Measurements from ENCODE around the gene TEAD3. TPM values are rescaled to one million over a fixed set of nuclear protein-coding genes. Genes with fewer than 3 reads are reported as not detected.
A peak's percentile ranks its signal among the peaks of the same experiment; 100 is the strongest.

TEAD3 gene
- total RNA-seq, 1 donor = 11.2 TPM

GRCh38 chr6:35432291-35432690 is 64.6 kb downstream of the TEAD3 start:
- Histone ChIP-seq H2AFZ (ENCODE audit: low read length) (no peak overlapping the region), H3K4me1 (ENCODE audit: insufficient read depth, low read length) (peaks cover 15% of the 10 kb centered on the region), H3K4me2 (ENCODE audit: insufficient read depth, low read length) (no peak overlapping the region), H3K27me3 (ENCODE audit: insufficient read depth, low read length) (no peaks in the 10 kb centered on the region), H4K20me1 (ENCODE audit: insufficient read depth, low read length) (no peaks in the 10 kb centered on the region), H3K9me3 (ENCODE audit: low read depth, low read length) (peaks cover 4% of the 10 kb centered on the region), H3K4me3 (ENCODE audit: insufficient read depth, low read length) (no peak overlapping the region), H3K79me2 (ENCODE audit: insufficient read depth, low read length) (no peaks in the 10 kb centered on the region), H3K27ac (ENCODE audit: low read depth, low read length) (no peak overlapping the region), H3K36me3 (ENCODE audit: insufficient read depth, low read length) (peaks cover 9% of the 10 kb centered on the region)
- DNase-seq (ENCODE audit: insufficient read length, low spot score, missing footprints) = no peak
- no peak for TF ChIP-seq CTCF (IDR thresholded peaks at IDR 0.05; ENCODE audit: extremely low read depth, low read depth, low read length)

GRCh38 chr6:35429463-35429862 is 67.4 kb downstream of the TEAD3 start:
- peaks cover 4% of the 10 kb centered on the region for H3K79me2 ChIP-seq (ENCODE audit: insufficient read depth, low read length)
- H3K27me3 ChIP-seq (ENCODE audit: insufficient read depth, low read length) = no peaks in the 10 kb centered on the region
- no peak overlapping the region for H3K27ac ChIP-seq (ENCODE audit: low read depth, low read length)
- DNase-seq (ENCODE audit: insufficient read length, low spot score, missing footprints) = no peak
- H3K9me3 ChIP-seq (ENCODE audit: low read depth, low read length) = peaks cover 4% of the 10 kb centered on the region
- TF ChIP-seq CTCF (IDR thresholded peaks at IDR 0.05; ENCODE audit: extremely low read depth, low read depth, low read length) = no peak
- H3K36me3 ChIP-seq (ENCODE audit: insufficient read depth, low read length) = peaks cover 26% of the 10 kb centered on the region
- H3K4me1 ChIP-seq (ENCODE audit: insufficient read depth, low read length) = peaks cover 40% of the 10 kb centered on the region
- H3K4me3 ChIP-seq (ENCODE audit: insufficient read depth, low read length) = no peak overlapping the region
- no peak overlapping the region for H3K4me2 ChIP-seq (ENCODE audit: insufficient read depth, low read length)
- no peaks in the 10 kb centered on the region for H4K20me1 ChIP-seq (ENCODE audit: insufficient read depth, low read length)
- no peak overlapping the region for H2AFZ ChIP-seq (ENCODE audit: low read length)

GRCh38 chr6:35428421-35429149 is 68.3 kb downstream of the TEAD3 start:
- Histone ChIP-seq H3K79me2 (ENCODE audit: insufficient read depth, low read length) (peaks cover 4% of the 10 kb centered on the region), H3K4me1 (ENCODE audit: insufficient read depth, low read length) (peaks cover 40% of the 10 kb centered on the region), H3K4me3 (ENCODE audit: insufficient read depth, low read length) (peak overlapping the region; percentile 28), H3K36me3 (ENCODE audit: insufficient read depth, low read length) (peaks cover 31% of the 10 kb centered on the region), H3K4me2 (ENCODE audit: insufficient read depth, low read length) (peak overlapping the region; percentile 37), H3K9me3 (ENCODE audit: low read depth, low read length) (peaks cover 4% of the 10 kb centered on the region), H4K20me1 (ENCODE audit: insufficient read depth, low read length) (no peaks in the 10 kb centered on the region), H3K27me3 (ENCODE audit: insufficient read depth, low read length) (no peaks in the 10 kb centered on the region), H3K27ac (ENCODE audit: low read depth, low read length) (peak overlapping the region; percentile 52), H2AFZ (ENCODE audit: low read length) (no peak overlapping the region)
- no peak for TF ChIP-seq CTCF (IDR thresholded peaks at IDR 0.05; ENCODE audit: extremely low read depth, low read depth, low read length)
- no peak for DNase-seq (ENCODE audit: insufficient read length, low spot score, missing footprints)

GRCh38 chr6:35427851-35428321 is 69.0 kb downstream of the TEAD3 start:
- Histone ChIP-seq H4K20me1 (ENCODE audit: insufficient read depth, low read length) (no peaks in the 10 kb centered on the region), H3K27me3 (ENCODE audit: insufficient read depth, low read length) (no peaks in the 10 kb centered on the region), H3K4me2 (ENCODE audit: insufficient read depth, low read length) (peak overlapping the region; percentile 37), H3K4me1 (ENCODE audit: insufficient read depth, low read length) (peaks cover 40% of the 10 kb centered on the region), H3K36me3 (ENCODE audit: insufficient read depth, low read length) (peaks cover 31% of the 10 kb centered on the region), H2AFZ (ENCODE audit: low read length) (no peak overlapping the region), H3K4me3 (ENCODE audit: insufficient read depth, low read length) (peak overlapping the region; percentile 28), H3K9me3 (ENCODE audit: low read depth, low read length) (peaks cover 4% of the 10 kb centered on the region), H3K27ac (ENCODE audit: low read depth, low read length) (peak overlapping the region; percentile 52), H3K79me2 (ENCODE audit: insufficient read depth, low read length) (peaks cover 4% of the 10 kb centered on the region)
- TF ChIP-seq CTCF (IDR thresholded peaks at IDR 0.05; ENCODE audit: extremely low read depth, low read depth, low read length) = no peak
- DNase-seq (ENCODE audit: insufficient read length, low spot score, missing footprints) = peak; percentile 96

All from osteoblast (primary cell).